BLaER1 (cell line): ENCODE data around the gene CACTIN.
"Not testable (repeated sequence)": the region's sequence is repeated elsewhere in the genome, so short reads cannot be mapped to it uniquely, and the experiment has no call there.

Source experiments
- H3K27ac ChIP-seq: shearing (Covaris generic); formaldehyde crosslinking; 2 replicates; pipeline ENCODE4 v1.8.1; 2022
- H3K27me3 ChIP-seq: shearing (Covaris generic); formaldehyde crosslinking; 2 replicates; pipeline ENCODE4 v1.8.1; 2022
- H3K36me3 ChIP-seq: shearing (Covaris generic); formaldehyde crosslinking; 2 replicates; pipeline ENCODE4 v1.8.1; 2022
- H3K4me1 ChIP-seq: shearing (Covaris generic); formaldehyde crosslinking; 2 replicates; pipeline ENCODE4 v1.8.1; 2022
- H3K4me2 ChIP-seq: shearing (Covaris generic); formaldehyde crosslinking; 2 replicates; pipeline ENCODE4 v1.8.1; 2022
- H3K4me3 ChIP-seq: shearing (Covaris generic); formaldehyde crosslinking; 2 replicates; pipeline ENCODE4 v1.8.1; 2022
- H3K9ac ChIP-seq: shearing (Covaris generic); formaldehyde crosslinking; 2 replicates; pipeline ENCODE4 v1.8.1; 2022
- H3K9me3 ChIP-seq: shearing (Covaris generic); formaldehyde crosslinking; 2 replicates; pipeline ENCODE4 v1.8.1; 2022
- H4K20me1 ChIP-seq: shearing (Covaris generic); formaldehyde crosslinking; 2 replicates; pipeline ENCODE4 v1.8.1; 2022
- Cebpa-rat ChIP-seq: shearing (Covaris generic); IDR thresholded peaks from 2 replicates; pipeline ENCODE4 v1.8.1; 2022

Gene CACTIN

DNA sequence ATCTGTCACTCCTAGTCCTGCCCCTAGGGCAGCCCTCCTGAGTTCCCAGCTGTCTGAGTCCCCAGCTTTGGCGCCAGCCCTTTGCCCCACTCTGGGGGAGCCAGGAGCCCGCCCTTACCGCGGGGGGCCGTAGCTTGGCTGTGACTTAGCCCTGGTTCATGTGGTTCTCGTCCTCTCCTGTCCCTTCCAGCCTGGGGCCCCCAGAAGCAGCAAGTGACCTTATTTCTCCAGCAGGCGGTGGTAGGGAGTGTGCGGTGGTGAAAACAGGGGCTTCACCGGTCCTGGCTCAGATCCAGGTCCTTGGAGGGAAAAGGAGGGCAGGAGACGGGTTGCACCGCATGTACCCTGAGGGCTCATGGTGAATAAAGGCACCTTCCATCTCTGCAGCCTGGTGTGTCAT is 33.4 kb downstream of the CACTIN start:
- Histone ChIP-seq H3K27me3 (peaks cover 21% of the 10 kb centered on the region; the same call in 1 of the 2 replicates), H3K9ac (no peak overlapping the region), H3K9me3 (peaks cover 28% of the 10 kb centered on the region), H3K36me3 (no peaks in the 10 kb centered on the region), H3K4me3 (no peak overlapping the region), H3K4me1 (no peaks in the 10 kb centered on the region), H3K27ac (no peak overlapping the region), H4K20me1 (no peaks in the 10 kb centered on the region), H3K4me2 (no peak overlapping the region)
- no peak for TF ChIP-seq Cebpa-rat

- Histone ChIP-seq H3K27ac (no peak overlapping the region), H3K9ac (no peak overlapping the region), H3K4me1 (no peaks in the 10 kb centered on the region), H4K20me1 (no peaks in the 10 kb centered on the region), H3K9me3 (peaks cover 28% of the 10 kb centered on the region), H3K36me3 (no peaks in the 10 kb centered on the region), H3K27me3 (peaks cover 28% of the 10 kb centered on the region; the same call in 1 of the 2 replicates), H3K4me2 (no peak overlapping the region), H3K4me3 (no peak overlapping the region)
- no peak for TF ChIP-seq Cebpa-rat
Measured at GRCh38 chr19:3591876-3592613, 34.5 kb downstream of the CACTIN start.

GRCh38 chr19:3590991-3591659 is 35.5 kb downstream of the CACTIN start:
- H3K9ac ChIP-seq = no peak overlapping the region
- no peak overlapping the region for H3K4me2 ChIP-seq
- H3K27ac ChIP-seq = no peak overlapping the region
- H3K4me3 ChIP-seq = no peak overlapping the region
- no peaks in the 10 kb centered on the region for H4K20me1 ChIP-seq
- no peak for TF ChIP-seq Cebpa-rat
- no peaks in the 10 kb centered on the region for H3K36me3 ChIP-seq
- H3K9me3 ChIP-seq = peaks cover 28% of the 10 kb centered on the region
- peaks cover 1% of the 10 kb centered on the region for H3K4me1 ChIP-seq
- H3K27me3 ChIP-seq = peaks cover 37% of the 10 kb centered on the region

GRCh38 chr19:3589949-3590348 is 36.6 kb downstream of the CACTIN start:
- Histone ChIP-seq H3K4me1 (peaks cover 12% of the 10 kb centered on the region), H3K4me3 (no peak overlapping the region), H4K20me1 (no peaks in the 10 kb centered on the region), H3K4me2 (no peak overlapping the region), H3K27me3 (peaks cover 46% of the 10 kb centered on the region), H3K36me3 (no peaks in the 10 kb centered on the region), H3K9ac (no peak overlapping the region), H3K27ac (no peak overlapping the region), H3K9me3 (peaks cover 28% of the 10 kb centered on the region)
- TF ChIP-seq Cebpa-rat = no peak

DNA sequence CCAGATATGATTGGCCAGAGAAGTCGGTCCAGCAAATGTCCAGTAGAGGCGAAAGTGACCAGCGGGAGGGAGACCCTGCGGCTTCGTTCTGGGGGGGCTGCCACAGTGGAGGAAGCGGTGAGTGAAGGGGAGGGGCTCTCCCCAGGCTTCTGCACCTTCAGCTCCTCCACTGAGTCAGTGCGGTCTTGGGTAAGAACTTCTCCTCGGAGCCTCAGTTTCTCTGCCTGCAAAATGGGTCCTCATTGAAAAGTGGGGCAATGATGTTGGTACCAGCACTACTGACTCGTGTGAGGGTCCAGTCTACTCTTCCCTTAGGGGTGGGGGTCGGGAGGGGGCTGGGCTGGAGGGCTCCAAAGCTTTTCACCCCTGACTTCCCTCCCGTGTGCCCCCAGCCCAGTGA is 37.2 kb downstream of the CACTIN start:
- Histone ChIP-seq H4K20me1 (no peaks in the 10 kb centered on the region), H3K4me3 (no peak overlapping the region), H3K9ac (no peak overlapping the region), H3K27ac (no peak overlapping the region), H3K27me3 (peaks cover 48% of the 10 kb centered on the region), H3K36me3 (no peaks in the 10 kb centered on the region), H3K9me3 (peaks cover 28% of the 10 kb centered on the region), H3K4me2 (no peak overlapping the region), H3K4me1 (peaks cover 12% of the 10 kb centered on the region)
- TF ChIP-seq Cebpa-rat = no peak

GRCh38 chr19:3586707-3587346 is 39.8 kb downstream of the CACTIN start:
- Histone ChIP-seq H3K9me3 (peaks cover 21% of the 10 kb centered on the region), H3K27ac (no peak overlapping the region), H4K20me1 (no peaks in the 10 kb centered on the region), H3K4me3 (no peak overlapping the region), H3K4me1 (peaks cover 12% of the 10 kb centered on the region), H3K36me3 (no peaks in the 10 kb centered on the region), H3K9ac (no peak overlapping the region), H3K4me2 (no peak overlapping the region), H3K27me3 (peaks cover 42% of the 10 kb centered on the region)
- TF ChIP-seq Cebpa-rat = no peak

DNA sequence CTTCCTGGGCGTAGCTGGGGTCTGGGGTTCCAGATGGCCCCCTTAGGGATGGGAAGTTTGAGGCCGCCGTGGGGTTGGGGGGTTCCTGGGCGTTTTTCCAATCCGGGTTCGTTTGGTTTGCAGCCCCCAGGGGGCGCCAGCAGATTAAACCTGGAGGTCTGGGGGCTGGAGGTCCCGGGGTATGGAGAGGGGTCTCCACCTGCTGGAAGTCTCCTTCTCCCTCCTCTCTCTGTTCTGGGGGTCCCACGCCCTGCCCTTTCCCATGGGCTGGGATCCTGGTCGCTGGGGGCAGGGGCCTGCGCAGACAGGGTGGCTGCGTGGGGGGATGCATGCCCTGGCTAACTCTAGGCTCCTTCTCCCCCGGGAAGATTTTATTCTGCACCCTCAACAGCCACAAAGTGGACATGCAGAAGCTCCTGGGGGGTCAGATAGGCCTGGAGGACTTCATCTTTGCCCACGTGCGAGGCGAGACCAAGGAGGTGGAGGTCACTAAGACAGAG is 40.4 kb downstream of the CACTIN start:
- no peak for TF ChIP-seq Cebpa-rat
- Histone ChIP-seq H3K4me2 (peak overlapping the region; percentile 83), H3K4me3 (peak overlapping the region; percentile 65), H3K27me3 (peaks cover 42% of the 10 kb centered on the region), H3K9me3 (peaks cover 14% of the 10 kb centered on the region), H3K4me1 (peaks cover 12% of the 10 kb centered on the region), H3K9ac (peak overlapping the region; percentile 41; the same call in 1 of the 2 replicates), H3K36me3 (no peaks in the 10 kb centered on the region), H4K20me1 (no peaks in the 10 kb centered on the region), H3K27ac (no peak overlapping the region)

DNA sequence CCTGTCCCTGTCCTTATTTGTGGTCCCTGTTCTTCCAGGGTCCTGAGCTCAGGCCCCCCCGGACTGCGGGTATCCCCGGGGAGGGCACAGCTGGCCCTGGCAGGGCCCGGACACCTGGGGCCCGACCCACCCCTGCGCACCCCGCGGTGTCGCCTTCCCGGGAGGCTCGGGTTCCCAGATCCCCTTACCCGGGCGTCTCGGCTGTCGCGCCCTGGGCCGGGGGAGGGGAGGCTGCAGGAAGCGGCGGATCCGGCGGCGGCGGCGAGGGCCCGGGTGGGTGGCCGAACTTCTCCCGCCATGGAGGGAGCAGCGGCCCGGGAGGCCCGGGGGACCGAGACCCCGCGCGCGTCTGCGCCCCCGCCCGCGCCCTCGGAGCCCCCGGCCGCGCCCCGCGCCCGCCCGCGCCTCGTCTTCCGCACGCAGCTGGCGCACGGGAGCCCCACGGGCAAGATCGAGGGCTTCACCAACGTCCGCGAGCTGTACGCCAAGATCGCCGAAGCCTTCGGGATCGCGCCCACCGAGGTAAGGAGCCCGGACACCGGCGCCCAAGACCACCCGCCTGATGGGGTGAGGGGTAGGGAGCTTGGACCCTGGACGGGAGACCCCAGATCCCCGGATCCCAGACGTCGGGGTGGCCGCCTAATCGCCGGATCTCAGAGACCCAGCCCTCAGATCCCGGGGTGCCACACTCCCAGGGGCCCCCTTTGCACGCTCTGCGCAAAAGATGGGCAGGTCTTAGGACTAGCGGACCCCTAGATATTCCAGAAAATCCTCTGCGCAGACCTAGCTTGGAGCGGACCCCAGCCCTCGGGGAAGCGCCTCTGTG is 41.1 kb downstream of the CACTIN start, which contains the start of gene GIPC3:
Gene GIPC3 (plus strand): TSS at position 178 of the 826 bp plus-strand sequence. CDS start 120 bp downstream, at position 298.
- H3K9ac ChIP-seq = peak within 1 kb of the TSS; percentile 41; the same call in 1 of the 2 replicates
- peak within 1 kb of the TSS; percentile 83 for H3K4me2 ChIP-seq
- no peaks in the 10 kb centered on the region for H4K20me1 ChIP-seq
- peaks cover 8% of the 10 kb centered on the region for H3K9me3 ChIP-seq
- peak within 1 kb of the TSS; percentile 25; the same call in 1 of the 2 replicates for H3K27ac ChIP-seq
- TF ChIP-seq Cebpa-rat = no peak
- H3K4me1 ChIP-seq = peaks cover 12% of the 10 kb centered on the region
- H3K4me3 ChIP-seq = peak within 1 kb of the TSS; percentile 65
- H3K36me3 ChIP-seq = no peaks in the 10 kb centered on the region
- peaks cover 42% of the 10 kb centered on the region for H3K27me3 ChIP-seq

DNA sequence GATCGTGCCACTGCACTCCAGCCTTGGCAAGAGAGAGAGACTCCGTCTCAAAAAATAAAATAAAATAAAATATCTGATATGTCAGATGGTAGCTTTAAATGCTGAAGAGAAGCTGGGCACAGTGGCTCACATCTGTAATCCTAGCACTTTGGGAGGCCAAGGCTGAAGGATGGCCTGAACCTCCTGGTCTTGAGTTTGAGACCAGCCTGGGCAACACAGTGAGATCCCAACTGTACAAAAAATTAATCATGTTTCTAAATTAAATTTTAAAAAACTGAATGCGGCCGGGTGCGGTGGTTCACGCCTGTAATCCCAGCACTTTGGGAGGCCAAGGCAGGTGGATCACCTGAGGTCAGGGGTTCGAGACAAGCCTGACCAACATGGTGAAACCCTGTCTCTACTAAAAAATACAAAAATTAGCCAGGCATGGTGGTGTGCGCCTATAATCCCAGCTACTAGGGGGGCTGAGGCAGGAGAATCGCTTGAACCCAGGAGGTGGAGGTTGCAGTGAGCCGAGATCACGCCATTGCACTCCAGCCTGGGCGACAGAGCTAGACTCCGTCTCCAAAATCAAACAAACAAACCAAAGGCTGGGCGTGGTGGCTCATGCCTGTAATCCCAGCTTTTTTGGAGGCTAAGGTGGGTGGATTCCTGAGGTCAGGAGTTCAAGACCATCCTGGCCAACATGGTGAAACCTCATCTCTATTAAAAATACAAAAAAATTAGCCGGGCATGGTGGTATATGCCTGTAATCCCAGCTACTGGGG is 42.4 kb downstream of the CACTIN start:
- not testable (repeated sequence) for H3K4me2 ChIP-seq, H4K20me1 ChIP-seq, H3K36me3 ChIP-seq, H3K9me3 ChIP-seq, H3K4me3 ChIP-seq, H3K9ac ChIP-seq, H3K27ac ChIP-seq
- Histone ChIP-seq H3K4me1 (peaks cover 12% of the 10 kb centered on the region), H3K27me3 (peaks cover 42% of the 10 kb centered on the region)

DNA sequence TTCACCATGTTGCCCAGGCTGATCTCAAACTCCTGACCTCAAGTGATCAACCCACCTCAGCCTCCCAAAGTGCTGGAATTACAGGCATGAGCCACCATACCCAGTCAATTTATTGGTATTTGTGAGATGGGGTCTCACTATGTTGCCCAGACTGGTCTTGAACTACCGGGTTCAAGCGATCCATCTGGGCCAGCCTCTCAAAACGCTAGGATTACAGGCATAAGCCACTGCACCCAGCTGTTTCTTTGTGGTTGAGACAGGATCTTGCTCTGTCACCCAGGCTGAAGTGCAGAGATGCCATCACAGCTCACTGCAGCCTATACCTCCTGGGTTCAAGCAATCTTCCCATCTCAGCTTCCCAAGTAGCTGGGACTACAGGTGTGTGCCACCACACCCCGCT is 44.8 kb downstream of the CACTIN start:
- not testable (repeated sequence) for H3K4me3 ChIP-seq, H3K9me3 ChIP-seq, H3K4me2 ChIP-seq, H3K9ac ChIP-seq, H3K27ac ChIP-seq
- H3K4me1 ChIP-seq = peaks cover 12% of the 10 kb centered on the region
- H3K36me3 ChIP-seq = peaks cover 16% of the 10 kb centered on the region
- H4K20me1 ChIP-seq = peaks cover 10% of the 10 kb centered on the region; the same call in 1 of the 2 replicates
- H3K27me3 ChIP-seq = peaks cover 33% of the 10 kb centered on the region
